ENCODE results near the gene TTC39B.

- no peak for TF ChIP-seq EP300 (IDR thresholded peaks at IDR 0.05; ENCODE audit: borderline replicate concordance)
- no peak for TF ChIP-seq EGR1 (IDR thresholded peaks at IDR 0.05)
- peak; percentile 35; the same call in 1 of the 2 replicates for TF ChIP-seq NFIC (IDR thresholded peaks at IDR 0.05)
- TF ChIP-seq FOXM1 (IDR thresholded peaks at IDR 0.05; ENCODE audit: borderline replicate concordance, low read depth): no peak
- TF ChIP-seq YY1 (IDR thresholded peaks at IDR 0.05; ENCODE audit: low read depth): no peak
- TF ChIP-seq RAD21 (IDR thresholded peaks at IDR 0.05; ENCODE audit: low read depth): no peak
- TF ChIP-seq TAF1 (IDR thresholded peaks at IDR 0.05; ENCODE audit: low read depth): no peak
Measured at GRCh38 chr9:15307523-15307841, 466 bp upstream of the TTC39B start.

Measured in Ishikawa (cell line).